ENCODE results near the gene GDI1.

GDI1 gene

GRCh38 chrX:154452823-154453222, 15.9 kb downstream of the GDI1 start:
- CTCF ChIA-PET: no interaction called here
- DNase-seq (ENCODE audit: low spot score): no peak

GRCh38 chrX:154457491-154458115, 20.6 kb downstream of the GDI1 start:
- ChIA-PET POLR2A (ENCODE audit: low non-redundant PET) (interaction anchor here (0.6 kb wide), 1 partner anchor 21 kb away, joined by 3 read pairs; no protein-coding TSS in a partner anchor), CTCF (no interaction called here)

More at GRCh38 chrX:154452823-154453222, 15.9 kb downstream of the GDI1 start:
- TF ChIP-seq CTCF (conservative IDR thresholded peaks at IDR 0.05; ENCODE audit: low read depth): no peak
- POLR2A ChIA-PET (ENCODE audit: low non-redundant PET): no interaction called here
- no peak overlapping the region for H3K27ac ChIP-seq

GRCh38 chrX:154458116-154458953, 21.4 kb downstream of the GDI1 start, which contains the start of gene PLXNA3:
Gene PLXNA3 (plus strand): TSS chrX:154458281. CDS start chrX:154460184, 1,903 bp downstream.
- ChIA-PET POLR2A (ENCODE audit: low non-redundant PET) (interaction anchor here (0.6 kb wide), 1 partner anchor 20 kb away, joined by 3 read pairs; no protein-coding TSS in a partner anchor), CTCF (no interaction called here)
- TF ChIP-seq CTCF (conservative IDR thresholded peaks at IDR 0.05; ENCODE audit: low read depth): no peak
- peak; percentile 44 for DNase-seq (ENCODE audit: low spot score)
- H3K27ac ChIP-seq: peak within 1 kb of the TSS; percentile 73

More at GRCh38 chrX:154457491-154458115, 20.6 kb downstream of the GDI1 start:
- H3K27ac ChIP-seq: peak overlapping the region; percentile 73
- no peak for TF ChIP-seq CTCF (conservative IDR thresholded peaks at IDR 0.05; ENCODE audit: low read depth)
- DNase-seq (ENCODE audit: low spot score): no peak

GRCh38 chrX:154458954-154459778, 22.2 kb downstream of the GDI1 start:
- ChIA-PET CTCF (no interaction called here), POLR2A (ENCODE audit: low non-redundant PET) (interaction anchor here (1.0 kb wide), 1 partner anchor 85 kb away, joined by 3 read pairs; the partner anchor contains the start of gene FLNA)
- DNase-seq (ENCODE audit: low spot score): no peak
- peak overlapping the region; percentile 73 for H3K27ac ChIP-seq
- no peak for TF ChIP-seq CTCF (conservative IDR thresholded peaks at IDR 0.05; ENCODE audit: low read depth)

GRCh38 chrX:154459832-154460231, 22.9 kb downstream of the GDI1 start:
- POLR2A ChIA-PET (ENCODE audit: low non-redundant PET): interaction anchor here (1.0 kb wide), 1 partner anchor 86 kb away, joined by 3 read pairs; the partner anchor contains the start of gene FLNA
- no peak for DNase-seq (ENCODE audit: low spot score)
- H3K27ac ChIP-seq: peak overlapping the region; percentile 73
- TF ChIP-seq CTCF (conservative IDR thresholded peaks at IDR 0.05; ENCODE audit: low read depth): no peak
- CTCF ChIA-PET: interaction anchor here (0.5 kb wide), 1 partner anchor 55 kb away, joined by 3 read pairs; no protein-coding TSS in a partner anchor
